CD4-positive, alpha-beta T cell treated with Interleukin-4 for 4 hours (primary cell): Measurements from ENCODE around the gene CDC34.

Source experiments
- DNase-seq: peaks from one replicate; pipeline ENCODE4 v3.0.0-alpha.2; 2020

CDC34 gene, protein sequence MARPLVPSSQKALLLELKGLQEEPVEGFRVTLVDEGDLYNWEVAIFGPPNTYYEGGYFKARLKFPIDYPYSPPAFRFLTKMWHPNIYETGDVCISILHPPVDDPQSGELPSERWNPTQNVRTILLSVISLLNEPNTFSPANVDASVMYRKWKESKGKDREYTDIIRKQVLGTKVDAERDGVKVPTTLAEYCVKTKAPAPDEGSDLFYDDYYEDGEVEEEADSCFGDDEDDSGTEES

DNA sequence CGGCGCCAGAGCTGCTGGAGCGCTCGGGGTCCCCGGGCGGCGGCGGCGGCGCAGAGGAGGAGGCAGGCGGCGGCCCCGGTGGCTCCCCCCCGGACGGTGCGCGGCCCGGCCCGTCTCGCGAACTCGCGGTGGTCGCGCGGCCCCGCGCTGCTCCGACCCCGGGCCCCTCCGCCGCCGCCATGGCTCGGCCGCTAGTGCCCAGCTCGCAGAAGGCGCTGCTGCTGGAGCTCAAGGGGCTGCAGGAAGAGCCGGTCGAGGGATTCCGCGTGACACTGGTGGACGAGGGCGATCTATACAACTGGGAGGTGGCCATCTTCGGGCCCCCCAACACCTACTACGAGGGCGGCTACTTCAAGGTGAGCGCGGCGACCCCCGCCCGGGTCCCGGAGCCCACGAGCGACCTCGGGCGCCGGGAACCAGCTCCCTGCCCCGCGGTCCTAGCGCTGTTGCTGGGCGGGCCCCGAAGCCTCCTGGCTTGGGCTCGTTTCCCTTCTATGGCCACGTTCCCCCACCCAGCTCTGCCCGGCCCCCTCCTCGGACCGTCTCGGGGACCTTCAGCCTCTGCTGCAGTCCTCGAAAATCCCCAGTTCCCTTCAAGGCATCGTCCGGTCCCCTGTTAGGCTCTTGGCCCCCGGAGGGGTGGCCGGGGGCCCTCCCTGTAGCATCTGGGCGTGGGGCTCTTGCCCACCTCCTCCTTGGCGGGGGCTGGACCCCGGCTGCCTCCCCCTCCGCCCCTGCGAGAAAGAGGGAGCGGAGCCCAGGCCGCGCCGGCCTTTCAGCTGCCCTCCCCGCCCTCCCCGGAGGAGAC is at the start of gene CDC34:
Gene CDC34, plus strand, starts transcription at position 8 of the 808 bp plus-strand sequence. Its CDS starts 172 bp downstream, at position 180.
- DNase-seq = no peak

DNA sequence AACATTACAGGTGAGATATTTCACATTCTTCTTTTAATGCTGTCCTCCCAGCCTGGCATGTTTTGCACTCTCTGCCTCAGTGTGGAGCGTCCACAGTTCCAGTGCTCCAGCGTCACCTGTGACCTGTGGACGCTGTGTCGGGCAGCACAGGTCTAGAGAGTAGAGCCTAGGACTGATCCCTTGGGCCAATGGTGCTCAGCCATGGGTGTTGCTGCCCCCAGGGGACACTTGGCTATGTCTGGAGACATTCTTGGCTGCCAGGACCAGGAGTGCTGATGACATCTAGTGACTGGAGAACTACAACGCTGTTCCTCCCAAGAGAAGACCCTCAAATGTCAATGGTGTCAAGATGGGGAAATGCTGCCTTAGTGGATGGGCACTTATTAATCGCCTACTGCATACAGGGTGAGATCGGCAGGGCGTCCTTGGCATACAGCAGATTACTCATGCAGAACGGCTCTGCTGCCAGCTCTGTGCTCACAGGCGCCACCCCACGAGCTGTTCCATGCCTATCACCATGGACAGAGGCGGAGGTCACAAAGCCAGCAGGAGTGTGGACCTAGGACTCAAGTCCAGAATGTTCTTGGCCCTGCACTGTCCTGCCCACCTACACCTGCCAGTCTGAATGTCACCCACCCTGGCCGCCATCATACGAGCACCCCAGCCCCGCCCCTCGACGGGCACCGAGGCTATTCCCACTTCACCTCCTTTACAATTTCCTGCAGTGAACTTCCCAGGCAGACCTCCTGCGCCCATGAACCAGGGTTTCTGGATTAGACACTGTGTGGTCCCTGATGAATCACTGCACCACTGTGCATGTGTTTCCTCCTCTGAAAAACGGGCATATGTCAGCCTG is 49.1 kb upstream of the CDC34 start:
- DNase-seq = no peak

GRCh38 chr19:483332-484072 is 48.1 kb upstream of the CDC34 start:
- DNase-seq = no peak

DNA sequence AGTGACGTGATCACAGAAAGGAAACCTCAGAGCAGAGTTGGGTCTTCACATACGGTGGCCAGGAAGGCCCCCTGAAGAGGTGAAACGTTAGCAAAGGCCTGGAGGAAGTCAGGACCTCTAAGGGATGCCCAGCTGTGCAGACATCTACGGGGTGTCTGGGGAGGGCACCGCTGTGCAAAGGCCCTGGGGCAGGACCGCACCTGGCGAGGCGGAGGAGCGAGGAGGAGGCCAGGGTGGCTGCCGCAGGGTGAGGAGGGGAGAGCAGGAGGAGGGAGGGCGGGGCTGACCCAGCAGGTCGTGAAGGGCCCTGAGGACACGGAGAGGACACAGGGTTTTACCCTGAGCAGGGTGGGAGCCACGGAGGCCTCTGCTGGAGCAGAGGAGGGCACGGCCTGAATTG is 47.1 kb upstream of the CDC34 start:
- DNase-seq = no peak

DNA sequence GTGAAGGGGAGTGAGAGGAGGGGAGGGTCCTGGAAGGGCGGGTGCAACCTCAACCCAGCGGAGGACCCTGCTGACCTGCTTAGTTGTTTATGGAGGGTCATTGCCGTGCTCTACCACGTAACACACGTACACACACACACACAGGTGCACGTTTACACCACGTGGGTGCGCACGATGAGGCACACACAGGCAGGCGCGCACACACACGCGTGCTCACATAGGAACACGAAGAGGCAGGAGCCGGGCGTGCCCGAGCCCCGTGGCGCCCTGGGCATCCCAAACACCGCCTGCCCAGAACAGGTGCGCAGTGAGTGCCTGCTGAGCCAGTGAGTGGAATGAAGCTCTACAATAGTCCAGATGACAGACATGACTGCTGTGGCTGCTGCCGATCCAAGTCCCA is 46.5 kb upstream of the CDC34 start:
- no peak for DNase-seq

DNA sequence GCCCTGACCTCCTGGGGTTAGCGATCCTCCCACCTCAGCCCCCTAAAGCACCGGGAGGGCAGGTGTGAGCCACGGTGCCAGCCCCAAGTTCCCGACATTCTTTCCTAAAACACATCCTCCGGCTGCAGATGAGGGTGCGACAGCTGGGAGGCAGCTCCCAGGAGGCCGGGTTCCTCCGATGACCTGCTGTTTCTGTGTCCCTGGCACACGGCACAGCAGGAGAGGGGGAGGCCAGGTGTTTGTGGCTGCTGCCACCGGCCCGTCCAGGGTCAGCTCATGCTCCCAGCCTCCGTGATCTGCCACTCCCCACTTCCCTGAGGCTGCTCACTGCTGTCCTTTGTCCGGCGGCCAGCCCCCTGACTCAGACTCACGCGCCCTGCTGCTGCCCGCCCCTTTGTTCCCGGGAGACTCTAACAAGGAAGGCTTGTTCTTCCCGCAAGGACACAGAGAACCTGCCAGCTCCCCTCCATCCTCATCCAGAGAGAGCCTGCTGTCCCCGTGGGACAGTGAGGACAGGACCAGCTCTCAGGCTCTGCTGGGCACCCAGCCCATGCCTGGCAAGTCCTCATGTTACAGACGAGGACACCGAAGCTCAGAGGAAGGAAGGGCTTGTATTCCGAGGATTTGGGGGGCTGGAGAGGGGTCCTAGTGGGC is 45.9 kb upstream of the CDC34 start:
- no peak for DNase-seq

- peak; percentile 93 for DNase-seq
Observed at GRCh38 chr19:488505-489417, 42.8 kb upstream of the CDC34 start.

GRCh38 chr19:489418-490196 is 42.0 kb upstream of the CDC34 start:
- DNase-seq = no peak

DNA sequence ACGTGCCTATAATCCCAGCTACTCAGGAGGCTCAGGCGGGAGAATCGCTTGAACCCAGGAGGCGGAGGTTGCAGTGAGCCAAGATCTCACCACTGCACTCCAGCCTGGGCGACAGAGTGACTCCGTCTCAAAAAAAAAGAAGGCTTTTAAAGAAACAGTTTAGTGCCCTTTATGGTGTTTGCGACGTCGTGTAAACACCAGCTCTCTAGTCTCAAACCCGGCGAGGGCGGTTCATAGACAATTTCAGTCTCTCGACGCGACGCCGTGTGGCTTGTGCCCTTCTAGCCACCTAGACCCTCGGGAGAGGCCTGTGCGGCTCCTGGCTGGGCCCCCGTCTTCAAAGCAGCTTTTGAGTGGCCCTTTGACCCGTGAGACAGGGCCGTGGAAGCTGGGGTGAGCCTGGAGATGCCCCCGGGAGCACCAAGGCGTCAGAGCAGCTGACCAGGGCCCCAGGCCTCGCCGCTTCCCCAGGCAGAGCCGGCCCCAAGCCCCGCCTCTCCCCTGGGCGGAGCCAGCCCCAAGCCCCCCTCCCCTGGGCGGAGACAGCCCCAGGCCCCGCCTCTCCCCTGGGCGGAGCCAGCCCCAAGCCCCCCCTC is 40.3 kb upstream of the CDC34 start:
- no peak for DNase-seq

DNA sequence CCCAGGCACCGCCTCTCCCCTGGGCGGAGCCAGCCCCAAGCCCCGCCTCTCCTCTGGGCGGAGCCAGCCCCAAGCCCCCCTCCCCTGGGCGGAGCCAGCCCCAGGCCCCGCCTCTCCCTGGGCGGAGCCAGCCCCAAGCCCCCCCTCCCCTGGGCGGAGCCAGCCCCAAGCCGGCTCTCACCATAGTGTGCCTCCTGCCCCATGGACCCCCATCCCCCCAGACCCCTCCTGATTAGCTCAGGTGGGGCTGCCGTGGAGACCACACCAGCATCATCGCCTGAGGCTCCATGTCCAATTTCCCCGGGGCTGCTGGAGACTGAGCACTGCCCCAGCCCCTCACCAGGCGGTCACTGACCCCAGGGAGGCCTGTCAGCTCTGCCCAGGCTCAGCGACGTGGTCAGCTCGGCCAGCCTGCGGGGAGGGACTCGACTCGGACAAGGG is 39.4 kb upstream of the CDC34 start:
- DNase-seq = no peak

DNA sequence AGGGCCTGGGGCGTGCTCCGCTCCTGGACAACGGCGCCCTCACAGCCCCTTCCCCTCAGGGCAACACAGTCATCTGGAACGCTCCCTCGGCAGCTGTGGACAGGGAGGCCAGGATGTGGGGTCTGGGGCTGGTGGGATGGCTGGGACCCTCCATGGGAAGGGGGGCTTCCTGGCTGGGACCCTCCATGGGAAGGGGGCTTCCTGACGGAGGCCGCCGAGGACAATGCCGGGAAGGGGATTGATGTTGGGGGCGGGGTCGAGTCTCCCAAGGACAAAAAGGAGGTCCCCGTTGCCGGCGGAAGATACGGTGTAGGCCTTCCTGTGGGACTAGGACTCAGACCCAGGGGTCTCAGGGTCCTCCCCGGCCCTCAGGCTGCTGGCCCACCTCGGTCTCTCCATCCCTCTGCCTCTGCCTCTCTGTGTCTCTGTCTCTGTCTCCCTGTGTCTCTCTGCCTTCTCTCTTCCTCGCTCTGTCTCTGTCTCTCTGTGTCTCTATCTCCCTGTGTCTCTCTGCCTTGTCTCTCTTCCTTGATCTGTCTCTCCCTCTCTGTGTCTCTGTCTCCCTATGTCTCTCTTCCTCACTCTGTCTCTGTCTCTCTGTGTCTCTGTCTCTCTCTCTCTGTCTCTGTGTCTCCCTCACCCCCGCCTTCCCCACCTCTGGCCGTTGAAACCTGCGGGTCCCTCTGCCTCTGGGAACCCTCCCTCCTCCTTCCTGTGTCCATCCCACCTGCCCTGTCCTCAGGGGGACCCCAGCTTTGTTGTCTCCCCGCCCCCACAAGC is 38.0 kb upstream of the CDC34 start:
- no peak for DNase-seq

GRCh38 chr19:494171-495080 is 37.1 kb upstream of the CDC34 start:
- no peak for DNase-seq

DNA sequence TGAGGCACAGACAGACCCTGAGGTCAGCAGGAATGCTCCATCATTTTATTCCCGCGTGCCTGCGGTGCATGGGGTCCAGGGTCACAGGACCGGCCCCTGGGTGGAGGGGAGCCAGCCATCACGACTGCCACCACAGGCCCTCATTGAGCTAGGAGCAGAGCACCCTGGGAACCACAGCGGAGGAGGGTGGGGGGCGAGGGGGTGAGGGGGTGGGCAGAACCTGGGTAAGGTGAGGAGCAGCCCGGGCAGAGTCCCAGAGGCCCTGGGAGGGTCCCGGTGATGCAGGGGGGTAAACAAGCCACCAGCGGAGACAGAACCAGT is 36.5 kb upstream of the CDC34 start:
- DNase-seq = no peak

GRCh38 chr19:495402-496111 is 36.0 kb upstream of the CDC34 start:
- peak; percentile 19 for DNase-seq

- no peak for DNase-seq
Observed at GRCh38 chr19:496112-496665, 35.4 kb upstream of the CDC34 start, which contains the start of gene MADCAM1. Gene MADCAM1 (plus strand): TSS chr19:496486. CDS start chr19:496500, 14 bp downstream.

GRCh38 chr19:496986-497385 is 34.6 kb upstream of the CDC34 start:
- DNase-seq = no peak

- no peak for DNase-seq
Observed at GRCh38 chr19:497491-497868, 34.1 kb upstream of the CDC34 start.
